OCI-LY3 (cell line): ENCODE results near the gene SFT2D1.

Experiments used
- H2AFZ ChIP-seq: fragments of 200-600, 300-600 bp; shearing (Covaris generic); 2 replicates; pipeline ENCODE4 v1.6.0; 2014; ENCODE audit warnings: antibody characterized with exemption, low read depth, low read length
- H3K27ac ChIP-seq: fragments of 200-600, 300-600 bp; sonication (generic); 2 replicates; pipeline ENCODE4 v1.5.1; 2014; ENCODE audit warnings: mild to moderate bottlenecking, low read length, moderate library complexity, mixed read lengths
- H3K27me3 ChIP-seq: fragments of 200-600, 300-600 bp; sonication (generic); 2 replicates; pipeline ENCODE4 v1.6.1; 2014; ENCODE audit warnings: low read depth, low read length, mixed read lengths
- H3K36me3 ChIP-seq: fragments of 200-600, 300-600 bp; sonication (generic); replicated peaks from 2 replicates; pipeline ENCODE3; 2014; ENCODE audit warnings: low read depth, low read length, mixed read lengths
- H3K4me1 ChIP-seq: fragments of 300-600, 200-600 bp; sonication (generic); 2 replicates; pipeline ENCODE4 v1.6.1; 2014; ENCODE audit warnings: low read length, mixed read lengths
- H3K4me2 ChIP-seq: fragments of 200-600, 300-600 bp; sonication (generic); 2 replicates; pipeline ENCODE4 v1.6.1; 2014; ENCODE audit warnings: low read length, mixed read lengths
- H3K4me3 ChIP-seq: fragments of 300-600, 200-600 bp; sonication (generic); 2 replicates; pipeline ENCODE4 v1.5.1; 2014; ENCODE audit warnings: antibody characterized with exemption, mild to moderate bottlenecking, low read length, moderate library complexity
- H3K79me2 ChIP-seq: fragments of 300-600, 200-600 bp; shearing (Covaris generic); 2 replicates; pipeline ENCODE4 v1.6.1; 2014; ENCODE audit warnings: mild to moderate bottlenecking, low read length, mixed read lengths
- H3K9ac ChIP-seq: fragments of 300-600, 200-600 bp; shearing (Covaris generic); 2 replicates; pipeline ENCODE4 v1.6.0; 2014; ENCODE audit warnings: mild to moderate bottlenecking, low read length, moderate library complexity
- H3K9me3 ChIP-seq: fragments of 200-600, 300-600 bp; shearing (Covaris generic); 2 replicates; pipeline ENCODE4 v1.6.1; 2014; ENCODE audit warnings: low read length, mixed read lengths; ENCODE audit not compliant: insufficient read depth
- H4K20me1 ChIP-seq: fragments of 200-600, 300-600 bp; sonication (generic); 2 replicates; pipeline ENCODE4 v1.6.1; 2016; ENCODE audit warnings: low read length, mixed read lengths; ENCODE audit not compliant: insufficient read depth
- EZH2phosphoT487 ChIP-seq: fragments of 200-600 bp; shearing (Covaris generic); IDR thresholded peaks from 2 replicates; pipeline ENCODE4 v1.6.1; 2018; ENCODE audit warnings: antibody characterized with exemption, mixed run types, low read depth
- TF ChIP-seq, protein P1 (sequence below): fragments of 200-600, 300-600 bp; sonication (generic); IDR thresholded peaks from 2 replicates; pipeline ENCODE4 v1.5.1; 2014; ENCODE audit warnings: antibody characterized with exemption, low read length, low read depth

SFT2D1 gene

DNA sequence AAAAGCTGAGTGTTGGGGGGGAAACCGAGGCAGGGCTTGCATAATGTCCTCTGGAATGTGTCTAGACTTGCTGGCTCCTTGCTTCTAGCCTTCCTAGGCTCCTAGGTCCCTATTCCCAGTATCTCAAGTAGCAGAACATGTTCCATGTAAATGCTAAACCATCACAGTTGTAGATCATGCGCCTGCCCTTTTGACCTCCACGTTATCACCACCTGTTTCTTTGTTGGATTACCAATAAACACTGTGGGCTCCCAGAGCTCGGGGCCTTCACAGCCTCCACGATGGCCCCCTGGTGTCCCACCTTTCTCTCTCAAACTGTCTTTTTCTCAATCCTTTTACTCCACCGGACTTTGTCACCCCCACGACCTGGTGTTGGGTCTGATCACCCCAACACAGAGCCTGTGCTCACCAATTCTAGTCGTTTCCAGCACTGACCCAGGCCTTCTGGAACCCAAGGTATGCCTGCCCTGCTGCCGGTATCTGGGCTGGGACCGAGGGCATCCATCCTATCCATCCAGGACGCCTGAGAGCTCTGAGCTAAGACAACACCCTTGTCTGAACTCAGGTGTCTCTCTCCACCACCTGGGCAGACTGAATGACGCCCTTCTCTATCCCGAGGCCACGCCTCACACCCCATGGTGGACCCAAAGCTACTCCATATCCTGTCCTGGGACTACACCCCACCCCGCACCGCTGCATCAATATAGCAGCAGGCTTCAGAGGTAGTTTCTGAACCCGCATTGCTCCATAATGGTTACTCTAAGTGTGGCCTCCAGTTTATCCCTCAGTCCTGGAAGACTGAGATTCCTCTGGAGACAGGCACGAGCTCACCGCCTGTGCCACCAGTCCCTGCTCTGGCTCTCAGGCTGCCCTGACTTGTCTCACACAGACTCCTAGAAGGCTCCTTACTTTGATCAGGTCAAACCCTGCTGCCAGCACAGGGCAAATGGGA lies 24.8 kb downstream of the SFT2D1 start:
- H3K9ac ChIP-seq: no peak overlapping the region
- no peak overlapping the region for H3K4me3 ChIP-seq
- no peak for TF ChIP-seq EZH2phosphoT487
- TF ChIP-seq, protein P1, sequence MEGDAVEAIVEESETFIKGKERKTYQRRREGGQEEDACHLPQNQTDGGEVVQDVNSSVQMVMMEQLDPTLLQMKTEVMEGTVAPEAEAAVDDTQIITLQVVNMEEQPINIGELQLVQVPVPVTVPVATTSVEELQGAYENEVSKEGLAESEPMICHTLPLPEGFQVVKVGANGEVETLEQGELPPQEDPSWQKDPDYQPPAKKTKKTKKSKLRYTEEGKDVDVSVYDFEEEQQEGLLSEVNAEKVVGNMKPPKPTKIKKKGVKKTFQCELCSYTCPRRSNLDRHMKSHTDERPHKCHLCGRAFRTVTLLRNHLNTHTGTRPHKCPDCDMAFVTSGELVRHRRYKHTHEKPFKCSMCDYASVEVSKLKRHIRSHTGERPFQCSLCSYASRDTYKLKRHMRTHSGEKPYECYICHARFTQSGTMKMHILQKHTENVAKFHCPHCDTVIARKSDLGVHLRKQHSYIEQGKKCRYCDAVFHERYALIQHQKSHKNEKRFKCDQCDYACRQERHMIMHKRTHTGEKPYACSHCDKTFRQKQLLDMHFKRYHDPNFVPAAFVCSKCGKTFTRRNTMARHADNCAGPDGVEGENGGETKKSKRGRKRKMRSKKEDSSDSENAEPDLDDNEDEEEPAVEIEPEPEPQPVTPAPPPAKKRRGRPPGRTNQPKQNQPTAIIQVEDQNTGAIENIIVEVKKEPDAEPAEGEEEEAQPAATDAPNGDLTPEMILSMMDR: no peak
- no peaks in the 10 kb centered on the region for H3K79me2 ChIP-seq
- no peaks in the 10 kb centered on the region for H3K9me3 ChIP-seq
- H3K4me1 ChIP-seq: no peaks in the 10 kb centered on the region
- H3K4me2 ChIP-seq: no peak overlapping the region
- H4K20me1 ChIP-seq: no peaks in the 10 kb centered on the region
- no peaks in the 10 kb centered on the region for H3K27me3 ChIP-seq
- no peaks in the 10 kb centered on the region for H3K36me3 ChIP-seq
- no peak overlapping the region for H3K27ac ChIP-seq
- H2AFZ ChIP-seq: no peak overlapping the region

GRCh38 chr6:166315436-166315835 lies 26.9 kb downstream of the SFT2D1 start:
- Histone ChIP-seq H2AFZ (no peak overlapping the region), H3K4me2 (no peak overlapping the region), H3K27me3 (no peaks in the 10 kb centered on the region), H3K4me3 (no peak overlapping the region), H3K9me3 (no peaks in the 10 kb centered on the region), H3K79me2 (no peaks in the 10 kb centered on the region), H3K9ac (no peak overlapping the region), H3K36me3 (no peaks in the 10 kb centered on the region), H3K4me1 (no peaks in the 10 kb centered on the region), H3K27ac (no peak overlapping the region), H4K20me1 (no peaks in the 10 kb centered on the region)
- TF ChIP-seq, protein P1: no peak
- TF ChIP-seq EZH2phosphoT487: no peak

DNA sequence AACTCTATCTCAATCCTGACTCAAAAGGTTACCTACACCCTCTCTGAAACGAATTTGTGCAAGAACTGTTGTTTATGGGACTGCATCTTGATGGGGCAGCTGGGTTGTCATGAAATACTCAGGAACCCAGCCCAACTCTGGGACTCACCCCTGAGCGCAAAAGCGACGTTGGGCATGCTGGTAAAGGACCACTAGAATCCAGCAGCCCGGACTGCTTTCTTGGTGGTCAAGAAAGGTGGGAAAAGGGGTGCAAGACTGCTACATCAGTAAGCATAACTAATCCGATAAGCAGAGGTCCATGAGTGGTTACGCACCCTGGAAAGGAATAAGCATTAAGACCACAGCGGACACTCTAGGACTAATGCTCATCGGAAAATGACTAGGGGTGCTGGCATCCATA lies 27.9 kb downstream of the SFT2D1 start:
- H3K36me3 ChIP-seq: no peaks in the 10 kb centered on the region
- H3K27ac ChIP-seq: no peak overlapping the region
- H3K79me2 ChIP-seq: no peaks in the 10 kb centered on the region
- H3K27me3 ChIP-seq: no peaks in the 10 kb centered on the region
- H3K4me3 ChIP-seq: no peak overlapping the region
- no peaks in the 10 kb centered on the region for H3K9me3 ChIP-seq
- H3K4me2 ChIP-seq: no peak overlapping the region
- H3K4me1 ChIP-seq: no peaks in the 10 kb centered on the region
- TF ChIP-seq, protein P1: no peak
- TF ChIP-seq EZH2phosphoT487: no peak
- H2AFZ ChIP-seq: no peak overlapping the region
- H3K9ac ChIP-seq: no peak overlapping the region
- H4K20me1 ChIP-seq: no peaks in the 10 kb centered on the region

GRCh38 chr6:166313255-166314070 lies 28.9 kb downstream of the SFT2D1 start:
- no peaks in the 10 kb centered on the region for H3K4me1 ChIP-seq
- no peaks in the 10 kb centered on the region for H3K27me3 ChIP-seq
- no peaks in the 10 kb centered on the region for H3K9me3 ChIP-seq
- H3K4me2 ChIP-seq: no peak overlapping the region
- H4K20me1 ChIP-seq: no peaks in the 10 kb centered on the region
- H3K36me3 ChIP-seq: no peaks in the 10 kb centered on the region
- no peak overlapping the region for H3K9ac ChIP-seq
- H3K27ac ChIP-seq: no peak overlapping the region
- no peak for TF ChIP-seq EZH2phosphoT487
- TF ChIP-seq, protein P1: peak; percentile 71
- no peak overlapping the region for H2AFZ ChIP-seq
- H3K4me3 ChIP-seq: no peak overlapping the region
- H3K79me2 ChIP-seq: no peaks in the 10 kb centered on the region
